ENCODE results near the gene TAF4.

GRCh38 chr20:62026564-62026856 is 39.2 kb downstream of the TAF4 start:
- no peak for TF ChIP-seq BHLHE40 (IDR thresholded peaks at IDR 0.05; ENCODE audit: borderline replicate concordance)
- no peak for TF ChIP-seq CTBP1 (IDR thresholded peaks at IDR 0.05; ENCODE audit: borderline replicate concordance)
- TF ChIP-seq L3MBTL2 (conservative IDR thresholded peaks at IDR 0.05), result no peak
- no peak for TF ChIP-seq SUZ12 (IDR thresholded peaks at IDR 0.05)
- TF ChIP-seq FOXK2 (IDR thresholded peaks at IDR 0.05), result no peak
- no peak for TF ChIP-seq FOXM1 (IDR thresholded peaks at IDR 0.05; ENCODE audit: borderline replicate concordance)
- TF ChIP-seq PKNOX1 (IDR thresholded peaks at IDR 0.05), result no peak
- no peak for TF ChIP-seq ZNF384 (IDR thresholded peaks at IDR 0.05)
- no peak for TF ChIP-seq FOXA1 (IDR thresholded peaks at IDR 0.05)

Measured in HEK293T (cell line).